ENCODE data around the gene FATE1.

FATE1 gene

DNA sequence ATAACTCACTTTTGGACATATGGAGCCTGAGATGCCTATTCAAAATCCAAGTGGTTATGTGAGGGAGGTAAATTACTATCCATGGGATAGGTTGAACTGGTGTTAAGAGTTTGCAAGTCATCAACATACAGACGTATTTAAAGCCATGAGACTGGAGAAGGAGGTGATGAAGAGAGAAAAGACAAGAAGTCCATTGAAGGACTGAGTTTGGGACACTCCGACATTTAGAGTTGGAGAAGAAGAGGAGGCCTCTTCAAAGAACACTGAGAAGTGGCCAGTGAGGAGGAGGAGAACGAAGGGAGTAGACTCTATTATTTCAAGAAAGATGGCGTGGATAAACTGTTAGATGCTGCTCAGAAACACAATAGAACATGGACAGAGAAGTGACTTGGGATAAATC is 18.6 kb downstream of the FATE1 start, which contains the start of gene CNGA2:
Gene CNGA2, plus strand, starts transcription at position 301 of the 400 bp plus-strand sequence. CDS start 3,738 bp downstream, outside the sequence.
- TF ChIP-seq ZNF274 (IDR thresholded peaks at IDR 0.05; ENCODE audit: low read depth, low read length), result no peak
- no peak for TF ChIP-seq SUZ12 (IDR thresholded peaks at IDR 0.05; ENCODE audit: extremely low read depth, insufficient read depth, insufficient read length)
- TF ChIP-seq YY1 (IDR thresholded peaks at IDR 0.05; ENCODE audit: insufficient read depth, insufficient read length), result no peak
- H3K9ac ChIP-seq (ENCODE audit: insufficient read length, low read depth), result no peak within 1 kb of the TSS
- H3K9me3 ChIP-seq (ENCODE audit: insufficient read depth, low read length), result no peaks in the 10 kb centered on the region
- H3K4me1 ChIP-seq (ENCODE audit: insufficient read depth, insufficient read length), result no peaks in the 10 kb centered on the region
- H3K36me3 ChIP-seq (ENCODE audit: insufficient read depth, insufficient read length, low read length), result no peaks in the 10 kb centered on the region
- no peaks in the 10 kb centered on the region for H3K27me3 ChIP-seq (ENCODE audit: insufficient read depth, insufficient read length)
- DNase-seq (ENCODE audit: low read depth, low spot score), result no peak
- no peak within 1 kb of the TSS for H3K4me3 ChIP-seq (ENCODE audit: insufficient read length, low read depth)

DNA sequence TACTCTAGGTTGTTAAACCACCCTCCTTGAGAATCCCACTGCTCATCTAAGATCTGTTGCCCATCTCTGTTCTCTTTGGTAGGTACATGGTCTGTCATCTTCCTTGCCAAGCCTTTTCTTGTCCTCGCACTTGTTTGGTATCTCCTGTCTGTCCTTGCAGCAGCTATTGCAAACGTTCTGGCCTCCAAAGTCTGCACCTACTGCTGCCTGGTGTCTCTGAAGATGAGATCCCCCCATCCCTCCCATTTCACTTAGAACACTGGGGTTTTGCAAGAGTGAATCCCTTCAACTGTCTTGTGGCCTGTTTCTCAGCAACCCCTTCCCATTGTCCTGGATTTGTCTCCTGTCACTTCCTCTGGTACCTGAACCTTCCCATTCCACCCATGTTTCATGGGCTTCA is 19.4 kb downstream of the FATE1 start:
- no peaks in the 10 kb centered on the region for H3K4me1 ChIP-seq (ENCODE audit: insufficient read depth, insufficient read length)
- H3K36me3 ChIP-seq (ENCODE audit: insufficient read depth, insufficient read length, low read length), result no peaks in the 10 kb centered on the region
- no peaks in the 10 kb centered on the region for H3K9me3 ChIP-seq (ENCODE audit: insufficient read depth, low read length)
- H3K27me3 ChIP-seq (ENCODE audit: insufficient read depth, insufficient read length), result no peaks in the 10 kb centered on the region
- no peak for DNase-seq (ENCODE audit: low read depth, low spot score)
- no peak overlapping the region for H3K4me3 ChIP-seq (ENCODE audit: insufficient read length, low read depth)
- no peak overlapping the region for H3K9ac ChIP-seq (ENCODE audit: insufficient read length, low read depth)
- TF ChIP-seq ZNF274 (IDR thresholded peaks at IDR 0.05; ENCODE audit: low read depth, low read length), result no peak
- no peak for TF ChIP-seq YY1 (IDR thresholded peaks at IDR 0.05; ENCODE audit: insufficient read depth, insufficient read length)
- TF ChIP-seq SUZ12 (IDR thresholded peaks at IDR 0.05; ENCODE audit: extremely low read depth, insufficient read depth, insufficient read length), result no peak

DNA sequence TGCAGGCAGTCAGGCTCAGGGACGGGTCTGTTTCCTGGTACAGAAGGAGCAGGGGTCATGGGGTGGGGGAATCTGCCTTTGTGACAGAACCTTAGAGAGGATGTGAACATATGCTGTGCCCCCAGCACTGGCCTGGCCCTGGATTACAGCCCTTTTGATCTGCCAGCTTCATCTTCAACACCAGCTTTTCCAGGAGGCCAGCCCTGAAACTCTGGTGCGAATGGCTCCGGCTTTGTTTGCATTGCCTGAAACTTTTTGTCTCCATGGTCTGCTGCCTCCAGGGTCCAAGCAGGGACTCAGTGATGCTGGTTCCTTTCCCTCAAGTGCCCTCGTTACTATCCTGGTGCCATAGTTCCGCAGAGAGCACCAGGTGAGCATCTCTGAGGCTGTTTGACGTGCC is 20.9 kb downstream of the FATE1 start:
- Histone ChIP-seq H3K4me1 (ENCODE audit: insufficient read depth, insufficient read length) (no peaks in the 10 kb centered on the region), H3K9me3 (ENCODE audit: insufficient read depth, low read length) (no peaks in the 10 kb centered on the region), H3K36me3 (ENCODE audit: insufficient read depth, insufficient read length, low read length) (no peaks in the 10 kb centered on the region), H3K4me3 (ENCODE audit: insufficient read length, low read depth) (no peak overlapping the region), H3K9ac (ENCODE audit: insufficient read length, low read depth) (no peak overlapping the region), H3K27me3 (ENCODE audit: insufficient read depth, insufficient read length) (no peaks in the 10 kb centered on the region)
- no peak for TF ChIP-seq YY1 (IDR thresholded peaks at IDR 0.05; ENCODE audit: insufficient read depth, insufficient read length)
- no peak for TF ChIP-seq ZNF274 (IDR thresholded peaks at IDR 0.05; ENCODE audit: low read depth, low read length)
- no peak for TF ChIP-seq SUZ12 (IDR thresholded peaks at IDR 0.05; ENCODE audit: extremely low read depth, insufficient read depth, insufficient read length)
- DNase-seq (ENCODE audit: low read depth, low spot score), result no peak

- no peaks in the 10 kb centered on the region for H3K36me3 ChIP-seq (ENCODE audit: insufficient read depth, insufficient read length, low read length)
- H3K9me3 ChIP-seq (ENCODE audit: insufficient read depth, low read length), result no peaks in the 10 kb centered on the region
- H3K27me3 ChIP-seq (ENCODE audit: insufficient read depth, insufficient read length), result no peaks in the 10 kb centered on the region
- H3K9ac ChIP-seq (ENCODE audit: insufficient read length, low read depth), result no peak overlapping the region
- no peak for DNase-seq (ENCODE audit: low read depth, low spot score)
- TF ChIP-seq YY1 (IDR thresholded peaks at IDR 0.05; ENCODE audit: insufficient read depth, insufficient read length), result no peak
- no peak for TF ChIP-seq SUZ12 (IDR thresholded peaks at IDR 0.05; ENCODE audit: extremely low read depth, insufficient read depth, insufficient read length)
- no peak for TF ChIP-seq ZNF274 (IDR thresholded peaks at IDR 0.05; ENCODE audit: low read depth, low read length)
- no peak overlapping the region for H3K4me3 ChIP-seq (ENCODE audit: insufficient read length, low read depth)
- no peaks in the 10 kb centered on the region for H3K4me1 ChIP-seq (ENCODE audit: insufficient read depth, insufficient read length)
These were observed 21.7 kb downstream of the FATE1 start for GRCh38 chrX:151737494-151737893.

DNA sequence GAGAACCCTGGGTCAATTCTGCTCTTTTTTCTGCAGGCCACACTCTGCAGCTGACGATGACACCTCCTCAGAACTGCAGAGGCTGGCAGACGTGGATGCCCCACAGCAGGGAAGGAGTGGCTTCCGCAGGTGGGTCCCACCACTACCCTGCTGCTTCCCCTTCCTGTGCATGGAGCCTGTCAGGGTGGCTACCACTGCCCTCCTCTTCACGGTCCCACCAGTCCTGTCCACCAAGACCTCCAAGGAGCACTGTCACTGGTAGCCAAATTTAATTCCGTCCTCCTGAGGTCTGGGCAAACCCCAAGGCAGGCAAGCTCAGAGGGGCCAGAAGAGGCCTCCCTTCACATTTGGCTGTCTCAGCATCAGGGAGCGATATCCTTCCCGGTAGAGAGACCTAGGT is 22.9 kb downstream of the FATE1 start:
- TF ChIP-seq SUZ12 (IDR thresholded peaks at IDR 0.05; ENCODE audit: extremely low read depth, insufficient read depth, insufficient read length) (no peak), YY1 (IDR thresholded peaks at IDR 0.05; ENCODE audit: insufficient read depth, insufficient read length) (no peak), ZNF274 (IDR thresholded peaks at IDR 0.05; ENCODE audit: low read depth, low read length) (no peak)

DNA sequence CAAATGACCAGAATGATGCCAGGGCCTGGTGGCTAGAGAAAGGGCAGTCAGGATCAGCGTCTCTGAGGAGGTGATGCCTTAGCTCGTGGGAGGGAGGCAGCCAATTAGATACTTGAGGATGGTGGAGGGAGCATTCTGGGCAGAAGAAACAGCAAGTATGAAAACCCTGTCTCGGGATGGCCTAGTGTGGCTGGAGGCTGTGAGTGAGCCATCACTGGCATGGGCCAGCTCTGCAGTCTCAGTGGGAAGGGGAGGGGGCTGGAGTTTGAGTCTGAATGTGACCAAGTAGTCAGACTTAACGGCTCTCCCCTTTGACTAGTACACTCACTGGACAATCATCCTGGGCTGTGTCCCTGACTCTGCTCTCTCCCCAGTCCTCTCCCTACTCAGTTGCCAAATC is 25.8 kb downstream of the FATE1 start:
- Histone ChIP-seq H3K27me3 (ENCODE audit: insufficient read depth, insufficient read length) (no peaks in the 10 kb centered on the region), H3K4me3 (ENCODE audit: insufficient read length, low read depth) (no peak overlapping the region), H3K9me3 (ENCODE audit: insufficient read depth, low read length) (no peaks in the 10 kb centered on the region), H3K36me3 (ENCODE audit: insufficient read depth, insufficient read length, low read length) (no peaks in the 10 kb centered on the region), H3K9ac (ENCODE audit: insufficient read length, low read depth) (no peak overlapping the region), H3K4me1 (ENCODE audit: insufficient read depth, insufficient read length) (no peaks in the 10 kb centered on the region)
- TF ChIP-seq SUZ12 (IDR thresholded peaks at IDR 0.05; ENCODE audit: extremely low read depth, insufficient read depth, insufficient read length), result no peak
- TF ChIP-seq YY1 (IDR thresholded peaks at IDR 0.05; ENCODE audit: insufficient read depth, insufficient read length), result no peak
- TF ChIP-seq ZNF274 (IDR thresholded peaks at IDR 0.05; ENCODE audit: low read depth, low read length), result no peak
- DNase-seq (ENCODE audit: low read depth, low spot score), result no peak

More for the DNA sequence above, 22.9 kb downstream of the FATE1 start:
- Histone ChIP-seq H3K4me3 (ENCODE audit: insufficient read length, low read depth) (no peak overlapping the region), H3K9ac (ENCODE audit: insufficient read length, low read depth) (no peak overlapping the region), H3K4me1 (ENCODE audit: insufficient read depth, insufficient read length) (no peaks in the 10 kb centered on the region), H3K9me3 (ENCODE audit: insufficient read depth, low read length) (no peaks in the 10 kb centered on the region), H3K36me3 (ENCODE audit: insufficient read depth, insufficient read length, low read length) (no peaks in the 10 kb centered on the region), H3K27me3 (ENCODE audit: insufficient read depth, insufficient read length) (no peaks in the 10 kb centered on the region)
- DNase-seq (ENCODE audit: low read depth, low spot score), result no peak

DNA sequence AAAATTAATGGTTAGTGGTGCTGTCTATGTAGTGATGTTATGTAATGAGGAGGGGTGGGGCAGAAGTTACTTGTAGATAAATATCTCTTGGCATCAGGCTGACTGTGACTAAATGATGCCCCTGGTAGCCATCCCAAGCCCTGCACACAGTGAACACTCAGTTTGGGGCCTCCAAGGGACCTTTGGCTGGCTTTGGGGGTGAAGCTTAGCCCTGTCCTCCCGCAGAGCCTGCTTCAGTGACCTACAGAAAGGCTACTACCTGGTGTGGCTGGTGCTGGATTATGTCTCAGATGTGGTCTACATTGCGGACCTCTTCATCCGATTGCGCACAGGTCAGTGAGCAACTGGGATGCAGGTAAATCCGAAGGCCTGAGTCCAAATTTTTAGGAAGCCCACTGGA is 26.5 kb downstream of the FATE1 start:
- Histone ChIP-seq H3K4me3 (ENCODE audit: insufficient read length, low read depth) (no peak overlapping the region), H3K36me3 (ENCODE audit: insufficient read depth, insufficient read length, low read length) (no peaks in the 10 kb centered on the region), H3K4me1 (ENCODE audit: insufficient read depth, insufficient read length) (no peaks in the 10 kb centered on the region), H3K27me3 (ENCODE audit: insufficient read depth, insufficient read length) (no peaks in the 10 kb centered on the region), H3K9me3 (ENCODE audit: insufficient read depth, low read length) (no peaks in the 10 kb centered on the region), H3K9ac (ENCODE audit: insufficient read length, low read depth) (no peak overlapping the region)
- DNase-seq (ENCODE audit: low read depth, low spot score), result no peak
- TF ChIP-seq YY1 (IDR thresholded peaks at IDR 0.05; ENCODE audit: insufficient read depth, insufficient read length) (no peak), ZNF274 (IDR thresholded peaks at IDR 0.05; ENCODE audit: low read depth, low read length) (no peak)
